HUES64 (cell line): ENCODE results near the gene CAVIN2. TPM values are rescaled to one million over a fixed set of nuclear protein-coding genes. Genes with fewer than 3 reads are reported as not detected.

ENCODE experiments used
- H3K27ac ChIP-seq: 2 replicates; pipeline ENCODE4 v1.7.0; 2013; ENCODE audit warnings: low read depth, low read length, inconsistent platforms
- H3K27me3 ChIP-seq: 2 replicates; pipeline ENCODE4 v1.6.1; 2013; ENCODE audit warnings: mild to moderate bottlenecking, low read length; ENCODE audit not compliant: insufficient read depth
- H3K36me3 ChIP-seq: 2 replicates; pipeline ENCODE4 v1.6.1; 2013; ENCODE audit warnings: mild to moderate bottlenecking, low read length; ENCODE audit not compliant: insufficient read depth
- H3K4me1 ChIP-seq: 2 replicates; pipeline ENCODE4 v1.6.1; 2013; ENCODE audit warnings: mild to moderate bottlenecking, low read length, moderate library complexity; ENCODE audit not compliant: insufficient read depth
- H3K4me3 ChIP-seq: 2 replicates; pipeline ENCODE4 v1.5.1; 2013; ENCODE audit warnings: mild to moderate bottlenecking, low read length, moderate library complexity
- H3K9ac ChIP-seq: 2 replicates; pipeline ENCODE4 v1.6.1; 2013; ENCODE audit warnings: mild to moderate bottlenecking, low read depth, low read length
- H3K9me3 ChIP-seq: 2 replicates; pipeline ENCODE4 v1.6.1; 2013; ENCODE audit warnings: low read depth, low read length; ENCODE audit not compliant: insufficient read depth
- WGBS: fragments of 150-250, 120-280 bp; methylation state at CpG from one replicate; pipeline ENCODE4 v1.1.7; 2013; ENCODE audit warnings: missing lambda C conversion rate; 5-methylcytosine and 5-hydroxymethylcytosine counted together
- polyA plus RNA-seq, 2 experiments: library from polyadenylated mRNA; stranded (reverse); fragments of 50-300 nt; gene quantifications; one replicate each; pipeline ENCODE4 v1.2.3, GENCODE V29; 2013

The CAVIN2 gene, protein sequence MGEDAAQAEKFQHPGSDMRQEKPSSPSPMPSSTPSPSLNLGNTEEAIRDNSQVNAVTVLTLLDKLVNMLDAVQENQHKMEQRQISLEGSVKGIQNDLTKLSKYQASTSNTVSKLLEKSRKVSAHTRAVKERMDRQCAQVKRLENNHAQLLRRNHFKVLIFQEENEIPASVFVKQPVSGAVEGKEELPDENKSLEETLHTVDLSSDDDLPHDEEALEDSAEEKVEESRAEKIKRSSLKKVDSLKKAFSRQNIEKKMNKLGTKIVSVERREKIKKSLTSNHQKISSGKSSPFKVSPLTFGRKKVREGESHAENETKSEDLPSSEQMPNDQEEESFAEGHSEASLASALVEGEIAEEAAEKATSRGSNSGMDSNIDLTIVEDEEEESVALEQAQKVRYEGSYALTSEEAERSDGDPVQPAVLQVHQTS
- not detected for polyA plus RNA-seq (2013, experiment 1 of 2)
- not detected for polyA plus RNA-seq (2013, experiment 2 of 2)

DNA sequence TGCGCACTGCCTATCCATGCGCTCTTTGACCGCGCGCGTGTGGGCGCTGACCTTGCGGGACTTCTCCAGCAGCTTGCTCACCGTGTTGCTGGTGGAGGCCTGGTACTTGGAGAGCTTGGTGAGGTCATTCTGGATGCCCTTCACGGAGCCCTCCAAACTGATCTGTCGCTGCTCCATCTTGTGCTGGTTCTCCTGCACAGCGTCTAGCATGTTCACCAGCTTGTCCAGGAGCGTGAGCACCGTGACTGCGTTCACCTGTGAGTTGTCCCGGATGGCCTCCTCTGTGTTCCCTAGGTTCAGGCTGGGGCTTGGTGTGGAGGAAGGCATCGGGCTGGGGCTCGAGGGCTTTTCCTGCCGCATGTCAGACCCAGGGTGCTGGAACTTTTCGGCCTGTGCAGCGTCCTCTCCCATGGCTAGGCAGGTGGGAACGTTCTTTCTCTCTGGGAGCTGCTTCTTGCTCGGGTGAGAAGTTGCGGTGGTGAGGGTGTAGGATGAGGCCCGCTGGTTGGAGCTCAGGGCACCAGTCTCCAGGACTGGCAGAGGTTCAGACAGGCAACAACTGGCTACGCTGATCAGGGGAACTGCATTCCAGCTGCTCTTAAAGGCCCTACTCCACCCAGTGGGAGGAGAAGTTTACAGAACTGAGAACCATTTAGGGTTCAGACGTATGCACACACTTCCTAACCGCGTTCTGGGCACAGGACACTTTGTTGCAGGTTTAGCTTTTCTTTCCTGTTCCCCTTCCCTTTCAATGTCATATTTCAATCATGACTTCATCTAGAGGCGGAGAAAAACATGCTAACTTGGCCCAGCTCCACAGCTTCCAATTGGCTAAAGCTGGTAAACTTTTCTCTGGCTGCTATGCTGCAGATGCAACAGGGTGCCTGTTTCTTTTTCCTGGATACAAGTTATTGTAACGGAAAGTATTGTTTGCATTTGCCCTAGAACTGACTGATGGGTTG, at the start of gene CAVIN2:
Gene CAVIN2 (minus strand): TSS at position 574 of the 962 bp plus-strand sequence. CDS start 163 bp downstream, at position 411.
- peaks cover 32% of the 10 kb centered on the region for H3K4me1 ChIP-seq
- no peak within 1 kb of the TSS for H3K4me3 ChIP-seq
- no peak within 1 kb of the TSS for H3K9ac ChIP-seq
- 90% methylated on average over 31 of the region's 31 CpGs for WGBS
- H3K27me3 ChIP-seq, result no peaks in the 10 kb centered on the region
- H3K27ac ChIP-seq, result no peak within 1 kb of the TSS
- no peaks in the 10 kb centered on the region for H3K36me3 ChIP-seq
- H3K9me3 ChIP-seq, result no peaks in the 10 kb centered on the region

DNA sequence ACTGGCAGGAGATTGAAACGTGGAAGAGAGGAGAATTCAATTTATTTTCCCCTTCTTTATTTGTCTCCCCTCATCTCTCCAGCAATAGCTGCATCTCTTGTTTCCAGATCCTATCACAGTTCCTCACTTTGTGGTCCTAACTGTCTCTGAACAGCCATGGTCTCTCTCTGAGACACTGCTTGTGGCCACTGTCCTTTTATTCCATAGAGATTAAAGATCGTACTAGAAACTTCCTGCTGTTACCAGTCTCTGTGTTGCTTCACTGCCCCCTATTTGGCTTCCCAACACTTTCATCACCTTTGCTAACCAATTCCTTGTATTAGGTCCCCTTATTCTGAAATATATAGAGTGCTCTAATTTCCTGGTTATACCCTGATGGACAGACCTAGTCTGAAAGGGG, 48.9 kb upstream of the CAVIN2 start:
- Histone ChIP-seq H3K4me3 (no peak overlapping the region), H3K9ac (no peak overlapping the region), H3K27me3 (no peaks in the 10 kb centered on the region), H3K9me3 (peaks cover 9% of the 10 kb centered on the region; the same call in 1 of the 2 replicates), H3K36me3 (no peaks in the 10 kb centered on the region), H3K27ac (no peak overlapping the region), H3K4me1 (no peaks in the 10 kb centered on the region)
- 78% methylated on average over 2 of the region's 2 CpGs for WGBS

DNA sequence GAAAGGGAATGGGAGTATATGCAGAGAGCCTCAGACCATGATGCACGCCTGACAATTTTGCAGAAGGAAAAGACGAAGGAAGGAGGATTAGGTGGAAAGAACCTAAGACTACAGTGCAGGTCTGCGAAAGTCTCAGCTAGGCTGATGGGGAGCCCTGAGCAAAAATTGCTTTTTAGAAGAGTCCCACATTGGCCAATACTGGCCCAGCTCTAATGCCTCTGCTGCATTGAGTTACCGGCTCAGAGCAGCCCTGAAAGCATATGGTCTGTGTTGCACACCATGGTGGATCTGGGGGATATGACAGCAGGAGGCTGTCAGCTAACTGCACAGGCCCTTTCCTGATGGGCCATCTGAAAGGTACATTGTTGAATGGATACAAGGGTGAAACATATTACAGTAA, 48.3 kb upstream of the CAVIN2 start:
- no peak overlapping the region for H3K27ac ChIP-seq
- H3K27me3 ChIP-seq, result no peaks in the 10 kb centered on the region
- H3K4me3 ChIP-seq, result no peak overlapping the region
- 95% methylated on average over 4 of the region's 4 CpGs for WGBS
- H3K4me1 ChIP-seq, result no peaks in the 10 kb centered on the region
- H3K36me3 ChIP-seq, result no peaks in the 10 kb centered on the region
- H3K9me3 ChIP-seq, result 0 out of 2 replicates have a peak, but pooled peaks cover 4% of the 10 kb centered on the region
- H3K9ac ChIP-seq, result no peak overlapping the region

DNA sequence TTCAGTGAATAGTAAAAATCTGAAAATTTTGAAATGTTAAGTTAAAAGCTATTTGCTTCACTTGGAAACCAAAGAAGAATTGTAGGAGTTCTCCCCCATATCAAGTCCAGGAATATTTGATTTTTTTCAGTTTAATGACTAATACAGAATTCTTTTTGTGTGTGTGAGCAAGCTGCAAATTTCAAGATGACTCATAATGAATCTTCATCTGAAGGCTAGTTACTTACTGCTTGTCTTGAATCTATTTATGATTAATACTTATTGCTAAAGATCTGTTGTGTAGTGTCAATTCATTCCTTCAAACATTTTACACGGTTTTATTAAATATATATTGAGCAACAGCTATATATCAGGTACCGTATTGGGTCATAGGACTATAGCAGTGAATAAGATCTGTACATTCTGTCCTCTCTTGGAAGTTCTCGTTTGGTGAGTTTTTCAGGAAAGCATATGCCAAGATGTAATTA, 47.8 kb upstream of the CAVIN2 start:
- 94% methylated on average over 2 of the region's 3 CpGs for WGBS
- Histone ChIP-seq H3K4me3 (no peak overlapping the region), H3K36me3 (no peaks in the 10 kb centered on the region), H3K27ac (no peak overlapping the region), H3K9me3 (0 out of 2 replicates have a peak, but pooled peaks cover 2% of the 10 kb centered on the region), H3K27me3 (no peaks in the 10 kb centered on the region), H3K9ac (no peak overlapping the region), H3K4me1 (no peaks in the 10 kb centered on the region)

DNA sequence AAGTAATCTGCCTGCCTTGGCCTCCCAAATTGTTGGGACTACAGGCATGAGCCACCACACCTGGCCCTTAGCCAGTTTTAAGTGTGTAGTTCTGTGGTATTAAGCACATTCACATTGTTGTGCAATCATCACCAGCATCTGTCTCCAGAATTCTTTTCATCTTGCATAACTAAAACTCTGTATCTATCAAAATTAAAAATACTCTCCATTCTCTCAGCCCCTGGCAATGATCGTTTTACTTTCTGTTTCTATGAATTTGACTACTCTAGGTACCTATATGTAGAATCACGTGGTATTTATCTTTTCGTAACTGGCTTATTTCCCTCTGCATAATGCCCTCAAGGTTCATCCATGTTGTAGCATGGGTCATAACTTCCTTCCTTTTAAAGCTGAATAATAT, 45.5 kb upstream of the CAVIN2 start:
- WGBS, result 96% methylated on average over 3 of the region's 3 CpGs

DNA sequence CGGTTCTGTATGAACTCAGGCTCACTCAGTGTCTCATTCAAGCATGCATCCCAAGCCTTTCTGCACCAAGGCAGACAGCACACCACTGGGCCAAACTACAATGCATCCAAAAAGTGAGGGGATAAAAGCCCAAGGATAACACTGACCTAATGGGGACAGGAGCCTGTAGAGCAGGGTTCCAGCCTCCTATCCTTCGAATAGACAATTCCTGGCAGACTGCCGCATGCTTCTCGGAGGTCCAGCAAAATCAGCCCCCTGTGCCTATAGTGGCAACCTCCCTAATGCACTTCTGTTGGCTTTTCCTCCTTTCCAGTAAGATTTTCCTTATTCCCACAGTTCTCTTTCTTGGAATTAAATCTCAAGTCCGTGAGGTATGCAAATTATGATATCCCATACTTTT, 44.8 kb upstream of the CAVIN2 start:
- Histone ChIP-seq H3K9ac (no peak overlapping the region), H3K27ac (no peak overlapping the region), H3K27me3 (no peaks in the 10 kb centered on the region), H3K36me3 (no peaks in the 10 kb centered on the region), H3K4me1 (no peaks in the 10 kb centered on the region), H3K4me3 (no peak overlapping the region), H3K9me3 (0 out of 2 replicates have a peak, but pooled peaks cover 2% of the 10 kb centered on the region)
- WGBS, result 95% methylated on average over 5 of the region's 5 CpGs

More for the DNA sequence above, 45.5 kb upstream of the CAVIN2 start:
- H3K27ac ChIP-seq, result no peak overlapping the region
- no peaks in the 10 kb centered on the region for H3K4me1 ChIP-seq
- H3K36me3 ChIP-seq, result no peaks in the 10 kb centered on the region
- no peaks in the 10 kb centered on the region for H3K27me3 ChIP-seq
- no peak overlapping the region for H3K4me3 ChIP-seq
- H3K9ac ChIP-seq, result no peak overlapping the region
- H3K9me3 ChIP-seq, result 0 out of 2 replicates have a peak, but pooled peaks cover 2% of the 10 kb centered on the region

DNA sequence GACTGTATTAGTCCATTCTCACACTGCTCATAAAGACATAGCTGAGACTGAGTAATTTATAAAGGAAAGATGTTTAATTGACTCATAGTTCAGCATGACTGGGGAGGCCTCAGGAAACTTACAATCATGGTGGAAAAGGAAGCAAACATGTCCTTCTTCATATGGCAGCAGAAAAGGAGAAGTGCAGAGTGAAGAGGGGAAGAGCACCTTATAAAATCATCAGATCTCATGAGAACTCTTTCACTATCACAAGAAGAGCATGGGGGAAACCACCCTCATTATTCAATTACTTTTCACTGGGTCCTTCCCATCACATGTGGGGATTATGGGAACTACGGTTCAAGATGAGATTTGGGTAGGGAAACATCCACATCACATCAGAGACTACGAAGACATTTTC, 43.0 kb upstream of the CAVIN2 start:
- H3K27me3 ChIP-seq, result no peaks in the 10 kb centered on the region
- no peak overlapping the region for H3K27ac ChIP-seq
- H3K9ac ChIP-seq, result no peak overlapping the region
- 0 out of 2 replicates have a peak, but pooled peaks cover 2% of the 10 kb centered on the region for H3K9me3 ChIP-seq
- no peaks in the 10 kb centered on the region for H3K36me3 ChIP-seq
- H3K4me3 ChIP-seq, result no peak overlapping the region
- WGBS, result no CpG with 5 or more reads among the region's 2 CpGs
- H3K4me1 ChIP-seq, result no peaks in the 10 kb centered on the region

DNA sequence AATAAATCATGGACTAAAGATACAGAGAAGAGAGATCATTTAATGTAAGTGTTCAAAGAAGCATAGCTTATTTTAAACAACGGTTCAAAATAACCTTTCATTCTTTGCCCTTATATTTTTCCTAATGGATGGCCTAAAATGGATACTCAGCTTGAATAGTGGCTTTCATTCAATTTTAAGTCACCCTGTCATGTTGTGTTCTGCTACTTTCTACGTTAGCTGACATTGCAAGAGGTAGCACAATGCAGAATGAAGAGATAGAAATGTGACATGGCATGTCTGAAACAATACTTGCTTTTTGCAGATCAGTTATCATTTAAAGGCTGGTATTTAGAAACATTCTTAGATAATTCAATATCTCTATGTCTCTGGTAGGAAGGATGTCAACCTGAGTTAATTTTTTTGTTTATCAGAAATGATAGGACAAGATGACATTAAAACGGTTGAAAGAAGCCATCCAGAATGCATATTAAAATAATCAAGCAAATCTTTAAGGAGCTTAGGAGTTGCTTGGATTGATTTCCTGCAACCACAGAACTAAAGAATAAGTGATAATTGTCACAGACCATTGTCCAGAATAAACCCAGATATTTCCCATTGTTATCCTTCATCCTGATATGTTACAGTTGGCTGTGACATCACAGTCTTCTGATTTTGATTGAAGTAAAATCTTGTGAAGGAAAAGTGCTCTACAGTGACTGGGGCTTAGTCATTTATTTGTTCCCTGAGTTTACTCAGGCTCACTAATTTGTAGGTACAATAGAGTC, 41.7 kb upstream of the CAVIN2 start:
- H3K9ac ChIP-seq, result no peak overlapping the region
- no peak overlapping the region for H3K4me3 ChIP-seq
- 98% methylated on average over 3 of the region's 3 CpGs for WGBS
- no peaks in the 10 kb centered on the region for H3K36me3 ChIP-seq
- H3K4me1 ChIP-seq, result no peaks in the 10 kb centered on the region
- H3K27me3 ChIP-seq, result no peaks in the 10 kb centered on the region
- 0 out of 2 replicates have a peak, but pooled peaks cover 2% of the 10 kb centered on the region for H3K9me3 ChIP-seq
- H3K27ac ChIP-seq, result no peak overlapping the region

DNA sequence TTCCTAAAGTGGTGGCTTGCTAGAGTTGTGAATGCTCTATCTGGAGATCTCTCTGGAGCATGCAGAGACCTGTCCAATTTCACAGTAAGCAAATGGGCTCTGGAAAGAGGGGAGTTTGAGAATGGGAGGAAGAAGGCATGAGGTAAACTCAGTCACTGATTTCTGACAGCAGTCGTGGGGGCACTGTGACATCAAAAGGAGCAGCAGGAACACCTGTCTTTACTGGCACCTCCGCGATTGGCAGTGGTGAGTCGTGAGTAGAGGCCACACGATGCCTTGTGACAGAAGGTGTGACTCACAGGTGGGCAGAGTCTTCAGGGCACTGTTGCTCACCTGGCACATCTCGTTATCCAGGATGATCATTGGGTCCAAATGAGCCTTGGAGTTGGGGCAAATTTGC, 38.8 kb upstream of the CAVIN2 start:
- Histone ChIP-seq H3K36me3 (no peaks in the 10 kb centered on the region), H3K9me3 (no peaks in the 10 kb centered on the region), H3K27ac (no peak overlapping the region), H3K4me1 (no peaks in the 10 kb centered on the region), H3K9ac (no peak overlapping the region), H3K4me3 (no peak overlapping the region), H3K27me3 (no peaks in the 10 kb centered on the region)
- 93% methylated on average over 6 of the region's 6 CpGs for WGBS

DNA sequence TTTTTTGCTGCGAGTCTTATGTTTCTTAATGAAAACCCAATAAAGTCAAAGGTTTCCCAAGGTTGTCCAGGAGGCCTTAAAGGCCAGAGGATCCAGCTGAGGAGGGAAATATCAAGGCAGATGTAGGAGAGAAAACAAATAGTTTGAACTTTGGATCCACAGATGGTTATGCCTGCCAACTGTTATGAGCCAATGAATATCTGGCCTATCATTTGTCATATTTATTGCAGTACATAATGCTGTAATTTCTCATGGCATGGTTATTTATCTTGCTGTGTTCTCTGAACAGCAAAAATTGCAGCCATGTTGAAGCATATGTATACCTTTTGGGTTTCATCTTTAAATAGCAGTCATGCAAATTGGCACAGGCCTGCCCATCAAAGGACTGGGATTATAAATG, 38.2 kb upstream of the CAVIN2 start:
- Histone ChIP-seq H3K27ac (no peak overlapping the region), H3K4me3 (no peak overlapping the region), H3K36me3 (no peaks in the 10 kb centered on the region), H3K4me1 (no peaks in the 10 kb centered on the region), H3K9me3 (no peaks in the 10 kb centered on the region), H3K27me3 (no peaks in the 10 kb centered on the region), H3K9ac (no peak overlapping the region)
- 100% methylated on average over 1 of the region's 1 CpG for WGBS
